HG03066 (cell line): ENCODE results near the gene RFX2.
"Not testable (repeated sequence)": the region's sequence is repeated elsewhere in the genome, so short reads cannot be mapped to it uniquely, and the experiment has no call there.

Source experiments
- ATAC-seq: cut with Tn5 transposase; IDR thresholded peaks from one replicate; pipeline ENCODE4 v1.9.1; 2021; ENCODE audit warnings: low read depth; ENCODE audit not compliant: unreplicated experiment

Gene RFX2

GRCh38 chr19:6076675-6077463 is 33.4 kb downstream of the RFX2 start:
- no peak for ATAC-seq

DNA sequence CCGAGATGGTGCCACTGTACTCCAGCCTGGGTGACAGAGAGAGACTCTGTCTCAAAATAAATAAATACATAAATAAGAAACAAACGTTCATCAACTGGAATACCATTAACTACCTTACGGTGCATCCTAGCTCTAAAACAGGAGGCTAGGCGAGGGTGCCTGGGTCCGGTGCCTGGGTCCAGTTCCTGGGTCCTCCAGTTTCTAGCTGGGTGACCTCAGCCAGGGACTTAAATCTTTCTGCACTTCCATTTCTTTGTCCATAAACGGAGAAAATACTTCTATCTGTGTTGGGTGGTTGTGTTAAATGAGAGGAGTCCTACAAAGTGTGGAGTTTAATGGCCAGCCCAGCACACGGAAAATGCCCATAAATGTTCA is 34.0 kb downstream of the RFX2 start:
- ATAC-seq, result no peak

DNA sequence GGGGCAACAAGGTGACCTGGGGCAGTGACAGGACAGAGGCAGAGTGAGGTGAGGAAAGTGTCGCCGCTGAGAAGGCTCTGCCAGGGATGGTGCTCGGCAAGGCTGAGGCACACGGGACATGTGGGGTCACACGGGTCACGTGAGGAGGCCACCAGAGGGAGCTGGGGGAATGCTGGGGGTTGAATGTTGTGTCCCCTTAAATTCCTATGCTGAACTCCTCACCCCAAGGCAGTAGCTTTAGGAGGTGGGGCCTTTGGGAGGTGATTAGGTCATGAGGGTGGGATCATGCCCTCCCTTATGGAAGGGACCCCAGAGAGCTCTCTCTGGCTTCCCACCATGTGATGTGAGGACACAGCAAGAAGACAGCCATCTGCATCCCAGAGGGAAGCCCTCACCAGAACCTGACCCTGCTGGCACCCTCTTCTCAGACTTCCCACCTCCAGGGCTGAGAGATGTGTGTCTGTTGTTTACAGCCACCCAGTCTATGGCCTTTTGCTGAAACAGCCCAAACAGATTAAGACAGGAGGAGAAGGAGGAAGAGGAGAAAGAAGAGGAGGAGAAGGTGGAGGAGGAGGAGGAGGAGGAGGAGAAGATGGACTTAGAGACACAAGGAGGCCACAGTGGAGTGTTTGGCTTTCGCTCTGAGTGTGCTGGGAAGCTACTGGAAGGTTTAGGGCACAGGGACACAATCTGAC is 35.4 kb downstream of the RFX2 start:
- ATAC-seq, result no peak

DNA sequence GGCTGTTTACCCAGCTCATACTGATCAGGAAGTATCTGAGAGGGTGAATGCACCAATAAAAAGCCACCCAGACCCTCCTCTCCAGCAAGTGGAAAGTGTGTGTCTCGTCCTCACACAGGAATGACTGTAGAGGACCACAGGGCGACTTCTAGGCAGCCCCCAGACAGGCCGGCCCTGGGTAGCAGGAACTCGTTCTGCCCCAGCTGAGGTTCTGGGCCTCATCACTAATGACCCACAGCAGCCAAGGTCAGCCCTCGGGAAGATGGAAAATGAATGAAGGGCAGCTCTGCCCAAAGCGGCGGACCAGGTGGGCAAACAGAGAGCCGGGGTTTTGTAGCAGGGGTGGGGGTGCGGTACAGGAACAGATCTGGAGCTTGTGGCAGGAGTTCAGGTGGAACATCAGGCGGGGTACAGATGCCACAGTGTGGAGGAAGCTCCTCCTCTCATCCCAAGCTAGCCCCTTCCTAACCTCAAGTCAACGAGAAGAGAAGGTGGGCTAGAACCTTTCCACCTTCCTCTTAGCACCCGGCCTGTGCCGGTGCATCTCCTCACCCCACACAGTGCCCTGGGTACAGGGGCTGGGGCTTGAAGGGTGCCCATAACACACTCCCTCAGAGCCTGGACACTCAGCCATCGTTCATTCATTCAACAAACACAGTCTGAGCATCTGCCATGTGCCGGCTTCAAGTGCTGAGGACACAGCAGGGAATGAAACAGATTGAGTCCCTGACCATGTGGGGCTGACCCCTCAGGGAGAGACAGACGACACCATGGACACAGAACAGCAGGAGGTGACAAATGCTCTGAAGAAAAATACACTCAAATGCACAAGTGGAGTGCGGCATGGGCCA is 36.2 kb downstream of the RFX2 start:
- no peak for ATAC-seq

GRCh38 chr19:6073233-6073632 is 37.1 kb downstream of the RFX2 start:
- not testable (repeated sequence) for ATAC-seq

- no peak for ATAC-seq
Observed at GRCh38 chr19:6071875-6072274, 38.4 kb downstream of the RFX2 start.

GRCh38 chr19:6070720-6071485 is 39.4 kb downstream of the RFX2 start:
- no peak for ATAC-seq

GRCh38 chr19:6070207-6070681 is 40.1 kb downstream of the RFX2 start:
- no peak for ATAC-seq

- ATAC-seq, result no peak
Observed at GRCh38 chr19:6069268-6069791, 41.0 kb downstream of the RFX2 start.

DNA sequence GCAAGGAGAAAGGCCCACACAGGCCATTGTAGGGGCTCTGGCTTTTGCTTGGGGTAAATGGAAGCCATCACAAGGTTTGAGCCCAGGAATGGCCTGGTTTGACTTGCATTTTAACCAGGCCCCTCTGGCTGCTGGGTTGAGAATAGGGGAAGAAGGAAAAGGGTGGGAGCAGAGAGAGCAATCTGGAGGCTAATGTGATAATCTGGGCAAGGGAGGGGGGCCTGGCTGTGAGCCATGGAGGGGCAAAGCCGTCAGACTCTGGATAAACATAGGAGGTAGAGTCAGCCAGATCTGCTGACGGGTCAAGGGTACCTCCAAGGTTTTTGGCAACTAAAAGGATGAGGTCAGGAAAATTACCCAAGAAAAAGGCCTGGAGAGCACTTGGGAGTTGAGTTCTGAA is 41.6 kb downstream of the RFX2 start:
- no peak for ATAC-seq

DNA sequence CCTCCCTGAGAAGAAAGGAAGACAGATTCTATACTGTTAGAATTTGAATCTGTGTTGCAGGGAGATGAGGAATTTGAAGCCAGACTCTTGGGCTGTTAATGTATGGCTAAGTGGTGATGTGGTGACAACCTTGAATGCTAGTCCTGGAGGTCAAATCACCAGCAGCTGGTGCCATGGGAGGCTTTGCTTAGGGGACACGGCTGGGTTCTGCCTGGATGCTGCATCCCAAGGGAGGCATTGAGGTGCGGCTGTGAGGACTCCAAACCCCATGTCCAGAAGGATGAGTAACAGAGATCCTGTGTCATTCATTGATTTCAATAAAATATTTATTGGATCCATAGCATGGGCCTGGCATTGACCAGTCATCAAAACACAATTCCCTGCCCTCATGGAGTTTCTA is 42.3 kb downstream of the RFX2 start:
- no peak for ATAC-seq

- ATAC-seq, result no peak
Observed at GRCh38 chr19:6066661-6067646, 43.3 kb downstream of the RFX2 start.

GRCh38 chr19:6065685-6066374 is 44.5 kb downstream of the RFX2 start:
- ATAC-seq, result no peak

DNA sequence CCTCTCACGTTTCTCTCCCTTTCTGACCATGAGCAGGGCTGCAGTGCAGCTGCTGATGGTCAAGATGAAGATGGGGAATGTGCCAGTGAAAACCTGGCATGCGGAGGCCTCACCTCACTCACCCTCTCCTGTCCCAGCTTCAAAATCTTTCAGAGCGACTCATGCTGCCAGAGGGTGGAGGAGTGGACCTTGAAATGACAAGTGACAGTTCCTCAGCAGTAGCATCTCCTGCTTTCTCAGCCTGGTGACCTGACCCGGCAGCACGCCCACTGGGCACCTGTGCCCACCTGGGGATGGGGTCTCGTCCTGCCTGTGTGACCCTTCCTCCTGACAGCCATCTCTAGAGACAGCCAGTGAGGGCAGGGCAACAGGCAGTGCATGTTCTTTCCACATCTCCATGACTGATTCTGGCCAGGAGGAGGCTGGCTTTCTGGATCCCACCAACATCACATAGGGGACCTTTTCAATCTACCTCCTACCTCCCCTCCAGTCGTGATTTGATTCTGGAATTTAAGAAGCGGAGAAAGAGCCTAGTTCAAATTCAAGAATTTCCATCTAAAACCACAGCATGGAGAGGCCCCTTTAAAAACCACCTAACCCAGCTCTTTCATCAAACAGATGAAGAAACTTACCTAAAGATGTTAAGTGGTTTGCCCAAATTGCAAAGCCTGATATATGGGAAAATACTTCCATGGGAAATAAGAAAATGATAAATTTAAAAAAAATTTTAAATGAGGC is 45.8 kb downstream of the RFX2 start:
- no peak for ATAC-seq

DNA sequence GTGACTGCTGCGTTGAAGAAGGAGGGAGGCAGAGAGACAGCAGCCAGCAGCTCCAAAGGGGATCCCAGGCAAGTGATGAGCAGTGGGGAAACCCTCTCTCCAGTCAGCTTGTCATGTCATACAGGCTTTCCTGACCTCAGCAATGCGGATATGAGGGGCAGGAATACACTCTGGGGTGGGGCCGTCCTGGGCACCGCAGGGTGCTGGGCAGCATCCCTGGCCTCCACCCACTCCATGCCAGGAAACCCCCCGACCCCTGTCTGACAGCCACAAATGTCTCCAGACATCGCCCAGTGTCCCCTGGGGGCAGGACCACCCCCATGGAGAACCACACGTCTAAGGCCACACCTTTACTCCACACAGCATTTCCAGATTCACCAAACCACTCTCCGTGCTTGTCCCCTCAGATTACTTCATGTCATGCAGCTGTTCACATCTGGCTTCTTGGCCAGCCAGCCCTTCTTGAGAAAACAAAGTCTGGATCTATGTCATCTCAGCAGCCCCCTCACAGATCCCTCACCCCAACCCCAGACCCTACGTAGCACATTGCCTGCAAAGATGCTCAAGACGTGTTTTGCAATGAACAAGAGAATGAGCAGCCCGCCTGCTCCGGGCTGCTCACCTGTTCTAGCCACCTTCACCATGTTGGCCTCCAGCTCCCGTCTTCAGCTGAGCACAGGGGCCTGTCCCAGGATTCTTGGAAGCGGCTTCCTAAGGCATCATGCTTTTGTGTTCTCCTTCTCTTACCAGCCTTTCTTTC is 46.5 kb downstream of the RFX2 start:
- ATAC-seq, result no peak

DNA sequence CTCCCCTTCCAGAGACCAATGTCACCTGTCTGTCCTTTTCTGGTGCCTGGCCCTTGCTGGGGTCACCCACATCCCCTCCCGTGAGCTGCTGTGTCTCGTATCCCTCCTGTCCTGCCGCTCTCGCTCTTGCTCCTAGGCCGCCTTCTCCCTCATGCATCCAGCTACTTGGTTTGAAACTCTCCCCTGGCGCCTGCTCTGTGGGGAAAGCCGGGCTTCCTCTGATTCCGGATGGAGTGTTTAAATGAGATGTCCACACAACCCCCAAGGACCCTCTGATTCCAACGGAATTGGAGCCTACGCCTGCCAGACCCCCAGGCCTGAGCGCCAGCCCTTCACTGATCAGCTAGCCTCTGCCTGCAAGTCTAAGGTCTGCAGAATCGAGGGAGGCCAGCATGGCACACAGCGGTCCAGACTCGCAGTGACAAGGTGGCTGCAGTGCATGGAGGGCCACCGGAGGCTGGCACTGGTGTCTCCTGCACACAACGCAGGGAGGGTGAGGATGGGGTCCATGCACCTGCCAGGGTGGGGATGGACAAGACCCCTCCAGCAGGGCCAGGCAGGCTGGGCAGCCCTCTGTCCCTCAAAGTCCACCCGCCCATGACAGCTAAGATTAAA is 47.2 kb downstream of the RFX2 start:
- ATAC-seq, result no peak

DNA sequence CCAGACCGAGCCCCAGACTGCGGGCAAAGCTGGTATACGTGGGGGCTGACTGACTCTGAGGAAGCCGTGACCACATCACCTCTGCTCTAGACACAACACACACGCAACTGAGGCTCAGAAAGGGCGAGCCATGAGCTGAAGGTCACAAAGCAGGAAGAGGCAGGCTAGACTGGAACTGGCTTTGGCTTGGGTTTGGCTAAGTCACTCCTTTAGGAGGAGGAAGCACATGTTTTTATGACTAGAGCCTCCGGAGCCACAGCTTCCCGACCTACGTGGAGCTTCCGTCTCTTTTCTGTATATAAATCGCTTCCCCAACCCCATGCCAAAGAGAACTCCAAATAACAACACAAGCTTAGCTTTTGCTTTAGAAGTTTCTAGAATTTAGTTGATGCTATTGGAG is 48.0 kb downstream of the RFX2 start:
- no peak for ATAC-seq
